Measurements from ENCODE around the gene TXNDC11.

DNA sequence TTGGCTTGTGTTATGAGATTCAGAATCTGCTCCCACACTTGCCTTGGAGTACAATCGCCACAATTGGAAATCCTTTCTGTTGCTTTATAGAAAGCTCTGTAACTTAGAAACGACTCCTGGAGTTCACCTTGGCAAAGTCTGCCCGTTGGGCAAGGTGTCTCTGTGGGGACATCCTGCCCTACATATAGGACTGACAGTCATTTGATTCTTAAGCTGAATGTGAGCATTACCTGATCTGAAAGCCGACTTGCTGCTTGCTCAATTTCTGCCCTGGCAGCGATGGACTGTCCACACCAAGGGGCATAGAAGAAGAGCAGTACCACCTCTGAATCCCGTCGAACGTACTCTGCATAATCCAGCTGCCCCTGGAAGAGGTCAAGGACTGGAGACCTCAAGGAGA, 6.9 kb downstream of the TXNDC11 start:
- no peak for TF ChIP-seq EZH2 (IDR thresholded peaks at IDR 0.05; ENCODE audit: insufficient read depth, low read length)
- TF ChIP-seq, protein P1, sequence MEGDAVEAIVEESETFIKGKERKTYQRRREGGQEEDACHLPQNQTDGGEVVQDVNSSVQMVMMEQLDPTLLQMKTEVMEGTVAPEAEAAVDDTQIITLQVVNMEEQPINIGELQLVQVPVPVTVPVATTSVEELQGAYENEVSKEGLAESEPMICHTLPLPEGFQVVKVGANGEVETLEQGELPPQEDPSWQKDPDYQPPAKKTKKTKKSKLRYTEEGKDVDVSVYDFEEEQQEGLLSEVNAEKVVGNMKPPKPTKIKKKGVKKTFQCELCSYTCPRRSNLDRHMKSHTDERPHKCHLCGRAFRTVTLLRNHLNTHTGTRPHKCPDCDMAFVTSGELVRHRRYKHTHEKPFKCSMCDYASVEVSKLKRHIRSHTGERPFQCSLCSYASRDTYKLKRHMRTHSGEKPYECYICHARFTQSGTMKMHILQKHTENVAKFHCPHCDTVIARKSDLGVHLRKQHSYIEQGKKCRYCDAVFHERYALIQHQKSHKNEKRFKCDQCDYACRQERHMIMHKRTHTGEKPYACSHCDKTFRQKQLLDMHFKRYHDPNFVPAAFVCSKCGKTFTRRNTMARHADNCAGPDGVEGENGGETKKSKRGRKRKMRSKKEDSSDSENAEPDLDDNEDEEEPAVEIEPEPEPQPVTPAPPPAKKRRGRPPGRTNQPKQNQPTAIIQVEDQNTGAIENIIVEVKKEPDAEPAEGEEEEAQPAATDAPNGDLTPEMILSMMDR (IDR thresholded peaks at IDR 0.05; ENCODE audit: insufficient read depth, low read depth, low read length): no peak
